GM21619 (cell line): ENCODE measurements around the gene PROSER2.

Source experiments
- ATAC-seq: cut with Tn5 transposase; IDR thresholded peaks from one replicate; pipeline ENCODE4 v1.9.1; 2021; ENCODE audit not compliant: unreplicated experiment

The PROSER2 gene

DNA sequence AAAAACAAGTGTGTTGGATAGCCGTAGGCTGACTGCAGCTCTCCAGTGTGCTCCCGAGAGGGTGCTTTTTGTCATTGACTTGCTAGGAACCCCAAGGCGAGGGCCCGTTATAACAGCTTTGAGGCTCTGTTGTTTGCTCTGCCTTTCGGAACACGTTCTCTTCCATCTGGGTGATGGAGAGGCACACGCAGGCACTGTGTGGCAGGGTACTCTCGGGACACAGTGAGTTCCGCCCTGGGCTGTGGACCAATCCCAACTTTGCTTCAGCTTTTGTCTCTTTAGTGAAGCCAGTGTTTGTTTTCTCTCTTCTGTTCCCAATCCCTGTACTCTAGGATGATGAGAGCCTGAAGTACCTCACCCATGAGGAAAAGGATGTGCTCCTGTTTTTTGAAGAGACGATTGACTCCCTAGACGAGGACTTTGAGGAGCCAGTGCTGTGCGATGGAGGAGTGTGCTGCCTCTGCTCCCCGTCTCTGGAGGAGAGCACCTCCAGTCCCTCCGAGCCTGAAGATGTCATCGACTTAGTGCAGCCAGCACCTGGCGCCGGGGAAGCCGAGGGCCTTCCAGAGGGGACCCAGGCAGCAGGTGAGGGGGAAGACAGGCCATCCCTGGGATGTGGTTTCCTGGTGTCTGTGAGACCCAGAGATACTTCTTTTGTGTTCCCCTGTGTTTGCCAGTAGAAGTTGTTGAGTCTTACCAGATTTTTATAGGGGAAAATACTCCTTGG lies 43.2 kb downstream of the PROSER2 start:
- ATAC-seq, result no peak

DNA sequence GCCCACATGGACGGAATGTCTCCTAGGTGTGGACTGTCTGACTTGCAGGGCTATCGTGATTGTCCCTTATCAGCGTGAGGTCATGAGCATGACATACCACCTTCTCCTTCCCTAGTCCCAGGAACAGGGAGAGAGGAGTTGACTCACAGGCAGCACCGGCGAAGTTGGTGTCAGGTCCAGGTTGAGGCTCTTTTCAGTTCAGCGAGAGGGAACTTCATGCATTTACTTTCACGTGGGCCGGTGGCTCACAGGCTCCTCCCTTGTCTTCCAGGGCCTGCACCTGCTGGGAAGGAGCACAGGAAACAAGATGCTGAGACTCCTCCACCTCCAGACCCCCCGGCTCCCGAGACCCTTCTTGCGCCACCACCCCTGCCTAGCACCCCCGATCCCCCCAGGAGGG lies 46.1 kb downstream of the PROSER2 start:
- ATAC-seq, result no peak

DNA sequence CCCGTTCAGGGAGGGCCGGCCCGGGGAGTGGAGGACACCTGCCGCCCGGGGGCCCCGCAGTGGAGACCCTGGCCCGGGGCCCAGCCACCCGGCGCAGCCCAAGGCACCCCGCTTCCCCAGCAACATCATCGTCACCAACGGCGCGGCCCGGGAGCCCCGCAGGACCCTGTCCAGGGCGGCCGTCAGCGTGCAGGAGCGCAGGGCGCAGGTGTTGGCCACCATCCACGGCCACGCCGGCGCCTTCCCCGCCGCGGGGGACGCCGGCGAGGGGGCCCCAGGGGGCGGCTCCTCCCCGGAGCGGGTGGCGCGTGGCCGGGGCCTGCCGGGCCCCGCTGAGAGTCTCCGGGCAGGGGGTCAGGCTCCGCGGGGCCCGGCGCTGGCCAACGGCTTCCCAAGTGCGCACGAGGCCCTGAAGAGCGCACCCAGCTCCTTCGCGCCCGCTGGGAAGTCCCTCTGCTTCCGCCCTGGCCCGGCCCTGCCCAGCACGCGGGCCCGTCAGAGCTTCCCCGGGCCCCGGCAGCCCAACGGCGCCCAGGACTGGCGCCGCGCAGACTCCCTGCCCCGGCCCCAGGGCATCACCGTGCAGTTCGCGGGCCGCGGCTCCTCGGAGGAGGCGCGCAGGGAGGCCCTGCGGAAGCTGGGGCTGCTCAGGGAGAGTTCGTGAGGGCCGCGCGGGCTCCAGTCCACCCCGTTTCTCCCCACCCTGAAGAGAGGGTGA lies 46.7 kb downstream of the PROSER2 start:
- no peak for ATAC-seq

GRCh38 chr10:11870461-11870780 lies 47.3 kb downstream of the PROSER2 start:
- no peak for ATAC-seq

DNA sequence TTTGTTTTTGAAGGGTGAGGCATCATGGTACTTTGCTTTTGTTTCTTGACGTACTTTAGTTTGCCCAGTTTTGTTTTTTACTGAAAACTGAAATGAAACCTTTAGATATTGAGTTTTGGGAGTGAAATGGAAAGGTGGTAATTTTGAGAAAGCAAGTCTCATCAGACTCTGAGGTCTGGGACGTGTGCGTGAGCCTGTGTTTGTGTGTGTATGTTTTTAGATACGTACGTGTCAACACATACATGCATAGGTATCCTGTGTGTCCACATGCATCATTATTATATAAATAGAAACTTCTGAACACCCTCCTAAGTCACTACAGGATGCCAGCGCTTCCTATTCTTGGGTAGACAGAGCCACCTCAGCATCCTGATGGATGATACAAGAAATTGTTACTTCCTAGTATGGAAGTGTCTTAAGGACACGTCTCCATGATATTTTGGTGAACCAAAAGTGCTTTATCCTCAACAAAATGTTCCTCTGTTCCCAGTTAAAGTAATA lies 47.8 kb downstream of the PROSER2 start:
- no peak for ATAC-seq

- no peak for ATAC-seq
Measured at GRCh38 chr10:11871466-11871865, 48.3 kb downstream of the PROSER2 start.

- ATAC-seq, result no peak
Measured at GRCh38 chr10:11874568-11875493, 51.7 kb downstream of the PROSER2 start.

DNA sequence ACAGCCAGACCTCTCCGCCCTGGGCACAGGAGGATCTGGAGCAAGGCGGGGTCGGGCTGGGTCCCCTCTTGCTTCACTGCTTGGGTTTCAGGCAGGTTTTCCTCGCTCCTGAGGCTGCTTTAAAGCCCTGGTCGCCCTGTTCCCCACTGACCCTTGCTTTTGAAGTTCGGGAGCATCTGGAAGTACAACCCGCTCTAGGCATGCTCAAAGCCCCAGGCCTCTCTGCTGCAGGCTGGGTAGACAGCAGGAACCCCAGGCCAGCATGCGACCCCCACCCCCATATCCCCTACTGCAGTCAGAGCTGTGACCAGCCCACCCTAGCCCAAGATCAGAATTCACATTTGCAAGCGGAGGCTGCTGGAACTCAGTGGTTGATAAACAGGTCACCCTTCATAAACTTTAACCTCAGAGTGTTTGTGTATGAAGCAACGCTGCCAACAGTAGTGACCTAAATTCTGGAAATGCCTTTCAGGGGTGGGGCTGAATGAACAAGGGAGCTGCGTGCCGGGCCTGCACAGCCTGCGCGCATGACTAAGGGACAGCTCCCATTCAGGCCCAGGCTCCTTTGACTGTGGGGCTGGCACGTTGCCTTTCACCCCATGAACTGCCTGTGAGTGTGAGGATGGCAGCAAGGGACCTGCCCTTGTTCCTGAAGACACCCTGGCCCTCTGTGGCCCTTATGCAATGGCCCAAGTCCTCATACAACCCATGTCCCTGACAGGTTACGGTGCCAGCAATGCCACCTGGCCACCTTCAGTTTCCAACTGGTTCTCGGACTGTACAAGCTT lies 52.5 kb downstream of the PROSER2 start:
- no peak for ATAC-seq

DNA sequence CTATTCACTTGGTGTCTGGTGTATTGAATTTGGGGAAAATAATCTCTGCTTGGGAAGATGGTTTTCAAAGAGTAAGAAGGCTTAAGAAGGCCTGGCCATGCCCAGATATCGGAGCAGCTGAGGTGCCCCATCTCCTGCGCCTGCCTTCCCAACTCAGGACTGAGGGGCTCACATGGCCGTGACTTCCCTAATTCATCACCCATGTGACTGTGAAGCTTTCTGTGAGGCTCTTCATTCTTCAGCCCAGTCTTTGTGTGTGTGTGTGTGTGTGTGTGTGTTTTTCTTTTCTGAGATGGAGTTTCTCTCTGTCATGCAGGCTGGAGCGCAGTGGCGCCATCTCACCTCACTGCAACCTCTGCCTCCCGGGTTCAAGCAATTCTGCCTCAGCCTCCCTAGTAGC lies 53.2 kb downstream of the PROSER2 start:
- ATAC-seq, result no peak

DNA sequence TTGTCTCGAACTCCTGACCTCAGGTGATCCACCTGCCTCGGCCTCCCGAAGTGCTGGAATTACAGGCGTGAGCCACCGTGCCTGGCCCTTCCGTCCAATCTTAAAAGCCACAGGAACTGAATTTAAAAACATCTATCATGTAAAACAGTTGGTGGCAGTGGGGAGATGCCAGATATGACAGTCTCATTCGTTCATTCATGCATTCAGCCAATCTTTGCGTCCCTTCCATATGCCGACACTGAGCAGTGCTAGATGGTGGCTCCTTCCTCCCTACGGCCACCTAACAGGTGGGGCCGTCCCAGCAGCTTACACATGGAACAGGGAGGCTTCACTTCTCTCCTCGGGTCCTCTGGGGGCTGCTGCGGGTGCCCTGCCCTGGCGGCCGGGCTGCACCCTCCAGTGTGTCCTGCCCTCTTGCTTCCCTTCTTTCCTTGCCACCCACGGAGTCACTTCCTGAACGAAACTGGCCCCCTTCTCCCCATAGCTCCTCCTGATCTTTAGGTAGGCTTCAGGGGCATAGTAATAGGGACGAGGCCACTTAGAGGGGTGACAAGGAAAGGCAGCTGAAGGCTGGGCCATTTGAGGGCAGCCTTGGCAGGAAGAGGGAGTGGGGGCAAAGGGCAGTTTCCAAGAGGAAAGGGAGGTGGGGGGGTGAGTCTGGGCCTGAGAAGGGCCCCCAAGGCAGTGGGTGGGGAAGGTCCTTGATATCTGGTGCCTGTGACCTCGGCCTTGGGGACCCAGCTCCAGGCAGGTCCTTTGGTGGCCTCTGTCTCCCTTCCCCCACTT lies 53.8 kb downstream of the PROSER2 start:
- ATAC-seq, result no peak

- ATAC-seq, result no peak
Measured at GRCh38 chr10:11877591-11877905, 54.4 kb downstream of the PROSER2 start.

GRCh38 chr10:11878776-11879175 lies 55.6 kb downstream of the PROSER2 start:
- no peak for ATAC-seq

GRCh38 chr10:11879387-11880094 lies 56.4 kb downstream of the PROSER2 start:
- ATAC-seq, result no peak

GRCh38 chr10:11880151-11881029 lies 57.2 kb downstream of the PROSER2 start:
- ATAC-seq, result no peak

GRCh38 chr10:11881030-11881476 lies 57.9 kb downstream of the PROSER2 start:
- no peak for ATAC-seq

DNA sequence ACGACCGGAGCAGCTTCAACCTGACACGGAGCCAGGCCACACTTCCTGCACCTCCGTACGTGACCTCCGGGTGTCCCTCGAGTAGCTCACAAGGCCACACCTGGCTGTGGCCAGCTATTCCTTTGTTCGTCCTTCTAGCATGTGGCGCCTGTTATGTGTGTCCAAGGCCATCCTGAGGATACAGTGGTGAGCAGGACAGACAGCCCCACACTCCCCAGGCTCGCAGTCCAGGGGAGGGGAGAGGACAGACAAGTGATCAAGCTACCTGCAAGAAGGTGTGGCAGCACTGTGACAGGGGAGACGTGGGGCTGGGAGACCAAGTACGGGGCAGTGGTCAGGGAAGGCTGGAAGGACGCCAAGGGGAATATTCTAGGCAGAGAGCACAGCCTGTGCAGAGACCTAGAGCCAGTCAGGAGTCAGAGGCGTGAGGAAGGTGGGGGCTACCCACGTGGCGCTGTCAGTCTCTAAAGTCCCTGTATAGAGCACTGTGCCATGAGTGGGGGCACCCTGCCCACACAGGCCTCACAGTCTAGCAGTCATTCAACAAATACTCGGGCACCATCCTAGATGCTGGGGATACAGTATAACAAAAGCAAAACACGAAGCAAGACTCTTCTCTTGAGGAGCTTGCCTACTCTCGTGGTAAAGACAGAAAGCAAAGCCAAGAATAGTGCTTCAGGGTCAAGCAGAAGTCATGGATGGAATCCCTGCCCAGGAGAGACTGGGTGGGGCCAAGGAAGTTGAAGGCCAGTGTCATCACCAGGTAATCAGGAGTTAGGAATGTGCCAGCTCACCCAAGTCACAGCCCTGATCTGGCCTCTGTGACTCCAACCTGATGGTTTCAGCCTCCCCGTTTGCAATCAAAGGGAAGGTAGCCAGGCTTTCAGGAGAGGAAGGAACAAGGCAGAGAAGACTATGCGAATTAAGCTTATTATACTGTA lies 58.6 kb downstream of the PROSER2 start:
- ATAC-seq, result no peak

DNA sequence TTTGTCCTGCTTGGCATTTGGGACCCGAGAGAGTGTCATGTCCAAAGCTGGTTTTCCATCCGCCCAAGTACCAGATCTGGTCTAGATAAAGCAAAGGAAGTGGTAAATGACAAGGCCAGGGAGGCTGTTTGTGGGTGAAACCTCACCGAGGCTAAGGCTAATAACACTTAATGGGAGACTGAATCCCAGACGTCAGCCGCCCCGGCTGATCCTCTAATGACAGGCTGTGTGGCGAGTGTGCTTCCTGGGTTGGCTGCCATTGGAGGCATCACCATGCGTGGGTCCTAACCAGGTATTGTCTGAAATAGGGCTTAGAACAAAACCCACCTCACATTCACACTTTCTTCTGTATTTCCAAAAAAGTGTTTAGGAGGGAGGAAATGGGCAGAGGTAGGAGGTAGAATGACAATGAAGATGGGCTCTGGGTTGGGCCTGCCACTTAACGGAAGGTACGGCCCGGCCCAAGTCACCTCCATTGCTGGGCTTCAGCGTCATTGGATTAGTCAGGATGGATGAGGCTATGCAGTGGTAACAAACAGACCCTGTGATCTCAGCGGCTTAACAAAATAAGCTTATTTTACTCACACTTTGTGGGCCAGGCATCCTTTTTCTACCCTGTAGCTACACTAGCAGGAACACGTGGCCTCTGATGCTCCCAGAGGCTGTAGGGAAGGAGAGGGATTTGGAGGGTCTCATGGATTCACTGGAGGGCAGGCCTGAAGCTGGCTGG lies 59.7 kb downstream of the PROSER2 start:
- ATAC-seq, result no peak
